NB4 (cell line): ENCODE measurements around the gene PTK6.

Experiments
- POLR2A ChIP-seq: IDR thresholded peaks from 2 replicates; pipeline ENCODE4 v1.6.1; 2011; ENCODE audit warnings: mild to moderate bottlenecking; ENCODE audit not compliant: insufficient read length; ENCODE audit errors: extremely low read depth
- TF ChIP-seq, protein P1 (sequence below): IDR thresholded peaks from one replicate; pipeline ENCODE4 v1.5.1; 2012; ENCODE audit warnings: low read depth, low read length

DNA sequence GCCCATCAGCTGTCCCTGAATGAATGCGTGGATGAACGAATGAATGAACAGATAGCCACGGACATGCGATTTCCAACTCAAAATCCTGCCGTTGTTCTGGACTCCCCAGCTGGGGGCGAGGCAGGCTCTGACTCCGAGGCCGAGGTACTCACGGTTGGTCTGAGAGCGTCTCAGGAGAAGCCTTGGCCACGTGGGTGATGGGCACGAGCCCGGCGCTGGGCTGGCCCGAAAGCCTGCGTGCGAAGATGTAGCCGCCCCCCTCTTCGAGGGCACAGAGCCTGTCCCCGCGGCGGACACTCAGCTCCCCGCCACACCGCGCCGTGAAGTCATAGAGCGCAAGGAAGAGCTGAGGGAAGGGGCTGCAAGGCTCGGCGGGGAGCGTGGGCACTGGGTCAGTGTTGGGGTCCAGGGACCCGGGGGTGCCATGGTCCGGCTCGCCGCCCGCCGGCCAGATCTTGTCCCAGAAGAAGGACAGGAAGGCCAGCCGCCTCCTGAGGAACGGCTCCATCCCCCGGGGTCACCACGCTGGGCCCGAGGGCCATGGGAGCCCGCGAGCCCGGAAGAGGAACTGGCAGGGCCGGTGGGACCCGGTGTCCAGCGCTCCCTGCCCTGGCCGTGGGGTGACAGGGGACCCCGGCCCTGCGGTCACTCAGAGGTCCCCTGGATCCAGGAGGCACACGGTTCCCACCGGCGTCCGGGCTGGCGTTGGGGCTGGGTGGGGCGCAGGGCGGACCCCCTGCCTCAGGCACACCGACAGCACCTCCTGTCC is 10.0 kb upstream of the PTK6 start:
- TF ChIP-seq, protein P1, sequence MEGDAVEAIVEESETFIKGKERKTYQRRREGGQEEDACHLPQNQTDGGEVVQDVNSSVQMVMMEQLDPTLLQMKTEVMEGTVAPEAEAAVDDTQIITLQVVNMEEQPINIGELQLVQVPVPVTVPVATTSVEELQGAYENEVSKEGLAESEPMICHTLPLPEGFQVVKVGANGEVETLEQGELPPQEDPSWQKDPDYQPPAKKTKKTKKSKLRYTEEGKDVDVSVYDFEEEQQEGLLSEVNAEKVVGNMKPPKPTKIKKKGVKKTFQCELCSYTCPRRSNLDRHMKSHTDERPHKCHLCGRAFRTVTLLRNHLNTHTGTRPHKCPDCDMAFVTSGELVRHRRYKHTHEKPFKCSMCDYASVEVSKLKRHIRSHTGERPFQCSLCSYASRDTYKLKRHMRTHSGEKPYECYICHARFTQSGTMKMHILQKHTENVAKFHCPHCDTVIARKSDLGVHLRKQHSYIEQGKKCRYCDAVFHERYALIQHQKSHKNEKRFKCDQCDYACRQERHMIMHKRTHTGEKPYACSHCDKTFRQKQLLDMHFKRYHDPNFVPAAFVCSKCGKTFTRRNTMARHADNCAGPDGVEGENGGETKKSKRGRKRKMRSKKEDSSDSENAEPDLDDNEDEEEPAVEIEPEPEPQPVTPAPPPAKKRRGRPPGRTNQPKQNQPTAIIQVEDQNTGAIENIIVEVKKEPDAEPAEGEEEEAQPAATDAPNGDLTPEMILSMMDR, result no peak
- no peak for TF ChIP-seq POLR2A
